Activated CD8-positive, alpha-beta memory T cell treated with anti-CD3 and anti-CD28 coated beads, Interleukin-2, amount 10 ng/mL, durations not matched to agents 7 days and 5 days (primary cell): ENCODE results near the gene SPECC1. TPM values are rescaled to one million over a fixed set of nuclear protein-coding genes. Genes with fewer than 3 reads are reported as not detected.
"Not testable (repeated sequence)": the region's sequence is repeated elsewhere in the genome, so short reads cannot be mapped to it uniquely, and the experiment has no call there.

Experiments
- ATAC-seq: fragments of 150-1000 bp; cut with Tn5 transposase; one replicate; pipeline ENCODE4 v1.10.0; 2021; ENCODE audit warnings: moderate library complexity
- CTCF ChIA-PET: fragments of 350-600 bp; sonication (Branson Sonifier 250); formaldehyde crosslinking; loops from one replicate; lab custom pipeline; 2021; ENCODE audit warnings: antibody characterized with exemption; lab: Charles Lee
- DNase-seq: peaks from one replicate; pipeline ENCODE4 v3.0.0-alpha.2; 2020
- H3K27ac Mint-ChIP-seq: one replicate; pipeline ENCODE4 v1.8.0; 2021; ENCODE audit warnings: mild to moderate bottlenecking, mixed read lengths
- H3K27me3 Mint-ChIP-seq: one replicate; pipeline ENCODE4 v1.8.0; 2021; ENCODE audit warnings: mixed read lengths
- H3K36me3 Mint-ChIP-seq: one replicate; pipeline ENCODE4 v1.8.0; 2021; ENCODE audit warnings: mild to moderate bottlenecking, mixed read lengths
- H3K4me1 Mint-ChIP-seq: one replicate; pipeline ENCODE4 v1.8.0; 2021; ENCODE audit warnings: mixed read lengths
- H3K4me3 Mint-ChIP-seq: one replicate; pipeline ENCODE4 v1.8.0; 2021; ENCODE audit warnings: mild to moderate bottlenecking, moderate library complexity, mixed read lengths
- H3K9me3 Mint-ChIP-seq: one replicate; pipeline ENCODE4 v1.8.0; 2022; ENCODE audit warnings: low read depth, mixed read lengths
- total RNA-seq, 2 experiments: library from RNA; stranded (reverse); gene quantifications; one replicate each; pipeline ENCODE4 v1.2.3, GENCODE V29; 2021

Gene SPECC1
- total RNA-seq, 2 experiments from 2014 or later, result 11.4 to 17.6 TPM

DNA sequence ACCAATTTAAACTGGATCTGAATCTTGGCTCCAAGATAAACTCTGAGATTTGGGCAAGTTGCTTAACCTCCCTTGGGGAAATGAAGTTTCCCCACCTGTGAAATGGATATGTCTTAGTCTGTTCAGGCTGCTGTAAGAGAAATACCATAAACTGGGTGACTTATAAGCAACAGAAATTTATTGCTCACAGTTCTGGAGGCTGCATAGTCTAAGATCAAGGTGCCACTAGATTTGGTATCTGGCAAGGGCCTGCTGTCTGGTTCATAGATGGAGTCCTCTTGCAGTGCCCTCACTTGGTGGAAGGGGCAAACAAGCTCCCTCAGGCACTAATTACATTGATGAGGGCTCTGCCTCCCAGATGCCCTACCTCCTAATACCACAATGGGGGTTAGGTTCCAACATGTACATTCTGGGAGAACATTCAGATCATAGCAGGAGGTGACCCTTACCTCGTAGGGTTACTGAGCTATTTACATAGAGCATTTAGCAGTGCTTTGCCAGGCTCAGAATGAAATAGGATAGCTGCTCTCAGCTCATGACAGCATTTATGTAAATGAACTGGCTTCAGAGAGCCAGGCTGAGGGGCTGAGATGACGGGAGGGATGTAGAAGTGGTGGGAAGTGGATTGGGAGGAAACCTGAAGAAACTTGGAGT is 83.9 kb downstream of the SPECC1 start:
- no peak overlapping the region for H3K4me3 Mint-ChIP-seq
- H3K9me3 Mint-ChIP-seq, result no peaks in the 10 kb centered on the region
- H3K27ac Mint-ChIP-seq, result no peak overlapping the region
- H3K4me1 Mint-ChIP-seq, result peaks cover 12% of the 10 kb centered on the region
- peaks cover 2% of the 10 kb centered on the region for H3K36me3 Mint-ChIP-seq
- DNase-seq (no peak), ATAC-seq (no peak)
- peaks cover 2% of the 10 kb centered on the region for H3K27me3 Mint-ChIP-seq
- CTCF ChIA-PET, result interaction anchor here (0.9 kb wide), 1 partner anchor 470 kb away, joined by 3 read pairs; no protein-coding TSS in a partner anchor

DNA sequence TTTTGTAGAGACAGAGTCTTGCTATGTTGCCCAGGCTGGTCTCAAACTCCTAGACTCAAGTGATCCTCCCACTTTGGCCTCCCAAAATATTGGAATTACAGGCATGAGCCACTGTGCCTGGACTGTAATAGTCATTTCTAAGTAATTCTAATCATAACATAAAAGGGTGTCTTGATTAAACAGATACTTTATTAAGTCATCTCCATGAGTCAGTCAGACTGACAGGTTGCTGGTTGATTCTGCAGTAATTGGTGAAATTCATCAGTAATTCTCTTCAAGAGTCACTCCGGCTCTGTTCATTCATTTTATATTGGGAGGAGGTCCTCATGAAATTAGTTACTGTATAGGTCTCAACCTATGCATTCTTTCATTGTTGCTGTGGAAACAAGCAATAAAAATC is 85.6 kb downstream of the SPECC1 start:
- H3K27me3 Mint-ChIP-seq, result peaks cover 2% of the 10 kb centered on the region
- no peak for ATAC-seq
- H3K4me1 Mint-ChIP-seq, result peaks cover 9% of the 10 kb centered on the region
- H3K9me3 Mint-ChIP-seq, result no peaks in the 10 kb centered on the region
- CTCF ChIA-PET, result no interaction called here
- H3K4me3 Mint-ChIP-seq, result no peak overlapping the region
- no peak for DNase-seq
- no peak overlapping the region for H3K27ac Mint-ChIP-seq
- peaks cover 2% of the 10 kb centered on the region for H3K36me3 Mint-ChIP-seq

DNA sequence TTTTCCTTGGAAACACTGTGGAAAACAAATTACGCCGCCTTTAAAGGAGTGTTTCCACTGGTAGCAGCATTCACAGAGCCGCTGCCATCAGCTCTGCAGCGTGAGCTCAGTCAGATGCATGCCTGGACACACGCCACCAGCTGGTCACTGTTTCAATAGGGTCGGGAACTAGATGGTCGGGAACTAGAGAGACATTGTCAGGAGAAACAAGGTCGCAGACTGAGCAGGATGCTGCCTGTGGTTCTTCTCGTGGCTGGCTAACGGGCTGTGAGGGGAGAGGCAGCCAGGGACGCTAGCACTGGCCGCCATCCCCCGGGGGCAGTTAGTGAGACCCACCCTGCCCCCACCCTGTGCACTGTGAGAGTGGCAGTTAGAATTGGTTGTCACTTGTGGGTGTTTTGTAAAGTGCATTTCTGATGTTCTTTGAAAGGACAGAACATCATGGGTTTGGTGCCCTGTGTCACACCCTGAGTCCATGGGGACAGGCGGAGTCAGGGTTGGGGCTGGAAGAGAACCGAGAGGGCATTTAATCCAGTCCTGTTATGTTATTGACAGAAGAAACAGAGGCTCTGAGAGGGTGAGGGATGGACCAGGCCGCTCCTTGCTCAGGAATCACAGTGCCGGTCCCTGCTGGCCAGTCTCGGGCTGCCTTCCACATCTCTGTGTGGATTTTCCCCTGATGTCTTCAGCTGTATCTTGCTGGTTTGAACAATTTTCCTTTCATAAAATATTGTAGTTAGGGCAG is 86.3 kb downstream of the SPECC1 start:
- no peak for DNase-seq
- no peak for ATAC-seq
- Mint-ChIP-seq H3K27ac (no peak overlapping the region), H3K27me3 (peaks cover 2% of the 10 kb centered on the region), H3K4me1 (peaks cover 5% of the 10 kb centered on the region), H3K9me3 (no peaks in the 10 kb centered on the region), H3K36me3 (peaks cover 2% of the 10 kb centered on the region), H3K4me3 (no peak overlapping the region)
- CTCF ChIA-PET, result no interaction called here

DNA sequence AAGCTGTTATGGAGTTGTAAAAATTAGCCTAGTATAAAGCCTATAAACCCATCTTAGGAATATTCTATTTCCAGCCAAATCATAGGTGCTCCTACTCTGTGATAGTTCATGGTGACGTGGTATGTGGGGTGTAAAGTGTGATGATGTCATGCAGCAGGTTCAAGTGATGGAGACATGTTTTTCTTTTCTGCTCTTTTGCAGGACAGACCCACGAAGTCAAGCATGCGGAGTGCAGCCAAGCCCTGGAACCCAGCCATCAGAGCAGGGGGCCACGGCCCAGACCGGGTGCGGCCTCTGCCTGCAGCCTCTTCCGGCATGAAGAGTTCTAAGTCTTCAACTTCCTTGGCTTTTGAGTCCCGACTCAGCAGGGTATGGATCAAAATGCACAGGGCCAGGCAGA is 87.3 kb downstream of the SPECC1 start:
- no peaks in the 10 kb centered on the region for H3K9me3 Mint-ChIP-seq
- H3K36me3 Mint-ChIP-seq, result peaks cover 2% of the 10 kb centered on the region
- H3K27me3 Mint-ChIP-seq, result peaks cover 2% of the 10 kb centered on the region
- H3K4me3 Mint-ChIP-seq, result no peak overlapping the region
- CTCF ChIA-PET, result no interaction called here
- no peak overlapping the region for H3K27ac Mint-ChIP-seq
- no peak for ATAC-seq
- H3K4me1 Mint-ChIP-seq, result peaks cover 3% of the 10 kb centered on the region
- DNase-seq, result no peak

DNA sequence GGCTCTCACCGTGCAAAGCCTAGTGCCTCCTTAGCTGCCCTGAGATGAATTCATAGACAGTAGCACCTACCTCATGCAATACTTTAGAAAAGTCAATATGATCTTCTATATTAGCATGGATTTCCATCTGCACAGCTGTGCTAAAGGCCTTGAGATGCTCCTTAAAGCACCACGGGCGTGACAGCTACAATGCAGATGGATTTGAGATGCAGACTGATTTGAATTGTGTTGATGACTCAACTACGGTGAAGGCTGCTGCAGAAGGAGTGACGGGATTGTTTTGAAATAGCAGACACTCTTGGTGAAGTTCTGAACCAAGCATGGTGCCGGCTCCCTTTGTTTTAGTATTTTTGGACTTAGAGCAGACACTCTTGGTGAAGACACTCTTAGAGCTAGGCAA is 88.2 kb downstream of the SPECC1 start:
- Mint-ChIP-seq H3K9me3 (no peaks in the 10 kb centered on the region), H3K4me3 (no peak overlapping the region), H3K27me3 (peaks cover 2% of the 10 kb centered on the region), H3K27ac (no peak overlapping the region), H3K36me3 (peaks cover 2% of the 10 kb centered on the region), H3K4me1 (peaks cover 3% of the 10 kb centered on the region)
- DNase-seq, result no peak
- ATAC-seq, result no peak
- CTCF ChIA-PET, result no interaction called here

DNA sequence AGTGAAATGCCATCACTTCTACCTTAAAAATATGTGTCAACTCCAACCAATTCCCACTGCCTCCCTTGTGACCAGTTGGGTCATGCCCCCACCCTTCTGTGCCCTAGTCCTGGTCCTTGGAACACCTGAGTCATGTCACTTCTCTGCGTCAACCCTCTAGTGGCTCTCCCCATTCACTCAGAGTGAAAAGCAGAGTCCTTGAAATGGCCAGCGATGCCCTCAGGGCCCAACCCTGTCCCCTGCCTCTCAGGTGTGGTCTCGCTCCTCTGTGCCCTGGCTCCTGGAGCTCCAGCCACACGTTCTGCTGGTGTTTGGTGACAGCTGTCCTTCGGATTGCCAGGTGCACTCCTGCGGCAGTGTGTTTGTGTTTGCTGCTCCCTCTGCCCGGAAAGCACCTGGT is 89.2 kb downstream of the SPECC1 start:
- DNase-seq (no peak), ATAC-seq (no peak)
- CTCF ChIA-PET, result no interaction called here
- no peaks in the 10 kb centered on the region for H3K9me3 Mint-ChIP-seq
- no peak overlapping the region for H3K4me3 Mint-ChIP-seq
- H3K27me3 Mint-ChIP-seq, result peaks cover 1% of the 10 kb centered on the region
- peaks cover 3% of the 10 kb centered on the region for H3K4me1 Mint-ChIP-seq
- H3K36me3 Mint-ChIP-seq, result peaks cover 2% of the 10 kb centered on the region
- no peak overlapping the region for H3K27ac Mint-ChIP-seq

DNA sequence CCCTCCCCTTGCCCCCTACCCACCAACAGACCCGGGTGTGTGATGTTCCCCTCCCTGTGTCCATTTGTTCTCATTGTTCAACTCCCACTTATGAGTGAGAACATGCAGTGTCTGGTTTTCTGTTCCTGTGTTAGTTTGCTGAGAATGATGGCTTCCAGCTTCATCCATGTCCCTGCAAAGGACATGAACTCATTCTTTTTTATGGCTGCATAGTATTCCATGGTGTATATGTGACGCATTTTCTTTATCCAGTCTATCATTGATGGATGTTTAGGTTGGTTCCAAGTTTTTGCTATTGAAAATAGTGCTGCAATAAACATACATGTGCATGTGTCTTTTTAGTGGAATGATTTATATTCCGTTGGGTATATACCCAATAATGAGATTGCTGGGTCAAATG is 91.6 kb downstream of the SPECC1 start:
- H3K27me3 Mint-ChIP-seq, result not testable (repeated sequence)
- CTCF ChIA-PET, result interaction anchor here (1.6 kb wide), 1 partner anchor 108 kb away, joined by 4 read pairs; no protein-coding TSS in a partner anchor

DNA sequence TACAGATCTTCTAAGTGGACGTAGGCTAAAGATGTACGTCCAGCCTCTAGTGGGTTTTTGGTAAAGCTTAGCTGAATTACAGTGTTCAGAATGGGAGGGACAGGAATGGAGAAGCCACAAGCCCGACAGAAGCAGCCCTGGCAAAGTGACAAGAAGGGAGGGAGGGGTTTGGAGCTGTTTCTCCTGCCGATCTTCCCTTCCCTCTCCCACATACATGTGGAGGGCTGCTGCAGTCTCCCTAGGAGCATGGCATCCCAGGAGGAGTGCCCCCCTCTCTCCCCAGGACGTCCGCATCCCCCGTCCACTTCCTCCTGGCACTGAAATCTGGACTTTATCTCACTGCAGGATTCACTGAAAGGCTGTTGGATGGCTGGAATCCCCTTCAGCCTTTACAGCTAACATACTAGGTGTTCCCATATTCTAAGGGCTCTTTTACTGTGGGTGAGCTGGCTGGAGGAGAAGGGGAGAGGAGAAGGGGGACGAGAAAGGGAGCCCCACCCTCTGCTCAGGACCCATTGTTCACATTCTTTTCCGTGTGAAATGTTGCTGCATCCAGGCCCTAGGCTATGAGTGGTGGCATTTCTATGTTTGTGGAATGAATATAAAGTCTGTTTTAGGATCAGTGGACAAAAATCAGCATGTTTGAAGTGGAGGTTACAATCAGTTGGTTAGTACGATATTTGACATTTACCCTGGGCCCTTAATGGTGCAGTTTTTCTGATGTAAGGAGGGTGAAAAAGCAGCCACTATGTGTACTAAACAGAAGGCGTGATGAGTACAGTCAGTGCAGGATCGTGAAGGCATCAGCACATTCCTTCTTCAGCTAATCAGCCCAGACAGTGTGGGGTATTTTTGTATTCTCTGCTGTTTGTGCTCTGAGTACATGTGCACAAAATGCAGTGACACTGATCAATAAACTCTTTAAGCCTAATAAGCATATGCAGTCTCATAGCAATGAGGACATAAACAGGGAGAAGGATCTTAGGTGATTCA is 94.6 kb downstream of the SPECC1 start:
- no peak overlapping the region for H3K4me3 Mint-ChIP-seq
- H3K9me3 Mint-ChIP-seq, result no peaks in the 10 kb centered on the region
- no peak overlapping the region for H3K27ac Mint-ChIP-seq
- CTCF ChIA-PET, result interaction anchor here (1.1 kb wide), 1 partner anchor 10 kb away, joined by 3 read pairs; no protein-coding TSS in a partner anchor
- no peaks in the 10 kb centered on the region for H3K36me3 Mint-ChIP-seq
- DNase-seq (no peak), ATAC-seq (no peak)
- H3K4me1 Mint-ChIP-seq, result peaks cover 6% of the 10 kb centered on the region
- H3K27me3 Mint-ChIP-seq, result no peaks in the 10 kb centered on the region

More for the DNA sequence above, 91.6 kb downstream of the SPECC1 start:
- H3K27ac Mint-ChIP-seq, H3K4me3 Mint-ChIP-seq, H3K36me3 Mint-ChIP-seq, H3K9me3 Mint-ChIP-seq, ATAC-seq, H3K4me1 Mint-ChIP-seq, DNase-seq: not testable (repeated sequence)

DNA sequence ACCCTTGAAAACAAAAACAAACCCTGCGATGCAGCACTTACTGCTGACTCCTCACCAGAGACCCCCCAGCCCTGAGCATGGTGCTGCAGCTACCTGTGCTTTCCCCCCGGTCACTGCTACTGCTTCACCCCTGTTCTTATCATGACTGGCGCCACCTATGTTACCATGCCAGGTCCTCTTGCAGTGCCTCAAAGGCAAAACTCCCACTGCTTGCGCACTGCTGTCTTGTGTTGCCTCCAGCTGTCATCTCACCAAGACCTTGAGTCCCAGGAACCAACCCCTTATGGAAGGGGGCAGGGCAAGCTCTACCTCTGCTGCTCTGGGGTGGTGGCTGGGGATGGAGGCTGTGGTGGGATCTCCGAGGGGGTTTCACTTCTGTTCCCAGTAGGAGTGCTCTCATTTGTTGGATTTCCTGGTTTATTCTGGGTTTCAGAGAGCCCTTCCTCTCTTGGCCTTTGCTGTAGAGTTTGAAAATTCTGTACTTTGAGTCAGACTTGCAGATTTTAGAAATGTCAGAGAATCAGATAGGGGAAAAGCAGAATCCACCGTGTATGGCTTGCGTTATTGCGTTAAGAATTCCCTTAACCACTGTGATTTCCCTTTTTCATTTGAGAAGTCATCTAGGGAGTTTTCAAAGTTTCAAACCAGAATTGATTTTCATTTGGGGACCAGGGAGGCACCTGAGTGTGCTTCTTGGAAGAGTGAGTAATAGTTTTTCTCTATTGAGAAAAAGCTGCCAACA is 96.6 kb downstream of the SPECC1 start:
- H3K27me3 Mint-ChIP-seq, result no peaks in the 10 kb centered on the region
- DNase-seq (no peak), ATAC-seq (no peak)
- H3K4me1 Mint-ChIP-seq, result peaks cover 3% of the 10 kb centered on the region
- no peak overlapping the region for H3K27ac Mint-ChIP-seq
- H3K9me3 Mint-ChIP-seq, result no peaks in the 10 kb centered on the region
- H3K4me3 Mint-ChIP-seq, result no peak overlapping the region
- no peaks in the 10 kb centered on the region for H3K36me3 Mint-ChIP-seq
- CTCF ChIA-PET, result interaction anchor here (0.8 kb wide), 1 partner anchor 113 kb away, joined by 3 read pairs; no protein-coding TSS in a partner anchor

DNA sequence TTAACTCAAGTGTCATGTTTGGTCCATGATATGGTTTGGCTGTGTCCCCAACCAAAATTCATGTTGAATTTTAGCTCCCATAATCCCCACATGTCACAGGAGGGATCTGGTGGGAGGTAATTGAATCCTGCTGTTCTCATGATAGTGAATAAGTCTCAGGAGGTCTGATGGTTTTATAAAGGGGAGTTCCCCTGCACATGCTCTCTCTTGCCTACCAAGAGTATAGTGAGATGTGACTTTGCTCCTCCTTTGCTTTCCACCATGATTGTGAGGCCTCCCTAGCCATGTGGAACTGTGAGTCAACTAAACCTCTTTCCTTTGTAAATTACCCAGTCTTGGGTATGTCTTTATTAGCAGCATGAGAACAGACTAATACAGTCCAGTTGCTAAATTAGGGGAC is 97.3 kb downstream of the SPECC1 start:
- H3K36me3 Mint-ChIP-seq, ATAC-seq, H3K9me3 Mint-ChIP-seq, H3K27me3 Mint-ChIP-seq, H3K4me3 Mint-ChIP-seq, H3K4me1 Mint-ChIP-seq, DNase-seq, H3K27ac Mint-ChIP-seq: not testable (repeated sequence)
- CTCF ChIA-PET, result interaction anchor here (0.8 kb wide), 1 partner anchor 113 kb away, joined by 3 read pairs; no protein-coding TSS in a partner anchor

DNA sequence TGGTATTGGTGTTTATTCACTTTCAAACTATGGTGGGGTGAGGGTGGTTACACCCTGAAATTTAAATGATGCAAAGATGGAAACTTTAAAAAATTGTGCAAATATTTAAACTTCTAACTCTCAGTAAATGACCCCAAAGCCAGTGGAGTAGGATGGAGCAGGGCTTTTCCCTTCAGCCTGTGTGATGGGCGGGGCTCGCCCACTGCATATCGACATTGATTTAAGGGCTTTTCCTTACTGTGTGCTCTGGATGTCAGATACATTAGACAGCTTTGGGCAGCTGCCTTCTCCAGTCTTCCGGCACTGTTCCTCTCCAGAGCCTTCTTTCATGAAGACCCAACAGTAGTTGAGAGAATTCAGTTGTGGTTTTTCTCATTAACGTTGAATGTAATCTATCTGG is 99.9 kb downstream of the SPECC1 start:
- DNase-seq (no peak), ATAC-seq (no peak)
- H3K4me1 Mint-ChIP-seq, result peaks cover 3% of the 10 kb centered on the region
- H3K27me3 Mint-ChIP-seq, result no peaks in the 10 kb centered on the region
- no peak overlapping the region for H3K27ac Mint-ChIP-seq
- H3K4me3 Mint-ChIP-seq, result no peak overlapping the region
- H3K36me3 Mint-ChIP-seq, result no peaks in the 10 kb centered on the region
- CTCF ChIA-PET, result no interaction called here
- no peaks in the 10 kb centered on the region for H3K9me3 Mint-ChIP-seq

DNA sequence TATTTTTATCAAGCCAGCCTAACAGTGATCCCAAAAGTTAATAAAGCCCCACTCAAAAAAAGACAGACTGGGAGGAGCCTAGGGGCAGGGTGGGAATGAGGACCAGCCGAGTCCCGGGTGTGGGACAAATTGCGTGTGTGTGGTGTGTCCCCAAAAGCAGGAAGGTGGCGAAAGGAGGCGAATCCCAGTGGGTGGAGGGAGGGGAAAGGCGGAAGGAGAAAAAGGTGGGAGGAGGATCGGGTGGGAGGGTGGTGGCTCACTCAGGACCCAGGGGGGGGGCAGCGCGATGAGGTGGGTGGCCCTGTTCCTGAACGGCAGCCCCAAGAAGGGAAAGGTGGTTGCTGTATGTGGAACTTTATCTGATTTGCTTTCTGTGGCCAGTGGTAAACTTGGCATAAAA is 102.4 kb downstream of the SPECC1 start:
- ATAC-seq (no peak), DNase-seq (no peak)
- no peak overlapping the region for H3K4me3 Mint-ChIP-seq
- CTCF ChIA-PET, result interaction anchor here (0.8 to 3.7 kb wide), 2 partner anchors 118 to 119 kb away, joined by 4 to 14 read pairs; no protein-coding TSS in a partner anchor
- no peaks in the 10 kb centered on the region for H3K9me3 Mint-ChIP-seq
- no peaks in the 10 kb centered on the region for H3K4me1 Mint-ChIP-seq
- no peak overlapping the region for H3K27ac Mint-ChIP-seq
- H3K27me3 Mint-ChIP-seq, result no peaks in the 10 kb centered on the region
- no peaks in the 10 kb centered on the region for H3K36me3 Mint-ChIP-seq
